HepG2 (cell line): ENCODE measurements around the gene RFXANK. TPM values are rescaled to one million over a fixed set of nuclear protein-coding genes. Genes with fewer than 3 reads are reported as not detected.

Experiments
- ATAC-seq: fragments of 200-7000 bp; cut with Tn5 transposase; 3 replicates; pipeline ENCODE4 v1.9.1; 2020; ENCODE audit warnings: mild to moderate bottlenecking, moderate library complexity
- BruUV-seq: library from RNA; stranded (reverse); fragments of 400-500 nt; replicated peaks from 2 replicates; lab custom pipeline; 2021; lab: Mats Ljungman, UMichigan
- CTCF ChIA-PET: fragments of 300-600 bp; formaldehyde crosslinking; extraction: SDS; loops from one replicate; lab custom pipeline; 2021; ENCODE audit warnings: low total read pairs, inconsistent platforms, low intra/inter-chr PET ratio; lab: Yijun Ruan, JAX
- POLR2A ChIA-PET: fragments of 350-600 bp; sonication (Branson Sonifier 250); formaldehyde crosslinking; loops from one replicate; lab custom pipeline; 2020; ENCODE audit warnings: antibody characterized with exemption, inconsistent platforms; lab: Yijun Ruan, JAX
- DNase-seq: peaks from one replicate; pipeline ENCODE4 v3.0.0-alpha.2; 2015; ENCODE audit warnings: low spot score
- FAIRE-seq: peaks from 3 replicates; lab custom pipeline; 2011; peaks lifted over from hg19 to GRCh38; lab: Jason Lieb, UNC
- H2AFZ ChIP-seq: one replicate; pipeline ENCODE4 v1.6.1; 2011; ENCODE audit warnings: low read length, inconsistent platforms
- H3K27ac ChIP-seq: fragments of 300-600 bp; 3 replicates; pipeline ENCODE4 v1.8.0; 2011; ENCODE audit warnings: mixed run types, mild to moderate bottlenecking, mixed read lengths, low read length, inconsistent platforms; ENCODE audit not compliant: insufficient read depth; ENCODE audit errors: extremely low read length
- H3K27me3 ChIP-seq, 2 experiments: fragments of 200-600 bp in 1 of 2; 2 replicates in 1 of 2; 3 replicates in 1 of 2; pipeline versions ENCODE4 v1.6.0 to v1.8.0; 2011; ENCODE audit warnings: low read length in 2 of 2, mild to moderate bottlenecking in 2 of 2, moderate library complexity in 2 of 2, inconsistent platforms in 1 of 2; ENCODE audit not compliant: insufficient read depth in 2 of 2, control insufficient read depth in 1 of 2
- H3K36me3 ChIP-seq, 2 experiments: fragments of 200-600 bp in 1 of 2; replicated peaks in 1 of 2; 2 replicates in 1 of 2; 3 replicates in 1 of 2; pipeline versions ENCODE4 v1.5.1 to v1.8.0; 2011; ENCODE audit warnings: low read length in 2 of 2, inconsistent platforms in 1 of 2; ENCODE audit not compliant: insufficient read depth in 2 of 2, control insufficient read depth in 1 of 2
- H3K4me1 ChIP-seq: 2 replicates; pipeline ENCODE4 v1.5.1; 2012; ENCODE audit warnings: low read length, inconsistent platforms; ENCODE audit not compliant: insufficient read depth
- H3K4me2 ChIP-seq: 2 replicates; pipeline ENCODE4 v1.6.0; 2011; ENCODE audit warnings: low read depth, low read length, inconsistent platforms
- H3K4me3 ChIP-seq, 3 experiments: fragments of 200-600 bp in 1 of 3; sonication (generic), shearing (Covaris generic) in 1 of 3; replicated peaks in 1 of 3; 2 replicates each; pipeline ENCODE4 v1.5.1; 2011 to 2016; ENCODE audit warnings: low read length in 3 of 3, inconsistent platforms in 2 of 3, low read depth in 2 of 3, mild to moderate bottlenecking in 2 of 3, control low read depth in 1 of 3, mixed read lengths in 1 of 3; ENCODE audit not compliant: insufficient read depth in 1 of 3
- H3K79me2 ChIP-seq: one replicate; pipeline ENCODE4 v1.6.1; 2011; ENCODE audit warnings: low read length, inconsistent platforms; ENCODE audit not compliant: insufficient read depth
- H3K9ac ChIP-seq: 2 replicates; pipeline ENCODE4 v1.6.0; 2011; ENCODE audit warnings: mild to moderate bottlenecking, low read depth, low read length, inconsistent platforms; ENCODE audit not compliant: insufficient read depth
- H3K9me3 ChIP-seq: 2 replicates; pipeline ENCODE4 v1.5.1; 2012; ENCODE audit warnings: mild to moderate bottlenecking, low read length
- H4K20me1 ChIP-seq: 2 replicates; pipeline ENCODE4 v1.6.0; 2011; ENCODE audit warnings: inconsistent platforms, mild to moderate bottlenecking, low read length, moderate library complexity; ENCODE audit not compliant: insufficient read depth
- DDIT3 ChIP-seq: sonication (generic); formaldehyde crosslinking; IDR thresholded peaks from 2 replicates; pipeline ENCODE4 v1.4.0; 2020; ENCODE audit warnings: mild to moderate bottlenecking, missing genetic modification reagents
- EHMT2 ChIP-seq: fragments of 200-600 bp; sonication (generic); IDR thresholded peaks from 2 replicates; pipeline ENCODE4 v1.7.0; 2017; ENCODE audit warnings: antibody characterized with exemption, low read depth, low read length, borderline replicate concordance
- HHEX ChIP-seq: IDR thresholded peaks from 2 replicates; pipeline ENCODE4 v1.6.1; 2016; ENCODE audit warnings: control low read depth
- MTERF4 ChIP-seq: sonication (generic); formaldehyde crosslinking; IDR thresholded peaks from 2 replicates; pipeline ENCODE4 v1.8.0; 2023; ENCODE audit warnings: mild to moderate bottlenecking, missing genetic modification reagents
- NR2F2 ChIP-seq: IDR thresholded peaks from 2 replicates; pipeline ENCODE4 v1.6.1; 2012; ENCODE audit warnings: low read depth, inconsistent platforms, borderline replicate concordance
- SIN3B ChIP-seq: fragments of 150-350 bp; IDR thresholded peaks from 2 replicates; pipeline ENCODE4 v1.6.1; 2014; ENCODE audit warnings: low read length
- ZMYM3 ChIP-seq: sonication (generic); formaldehyde crosslinking; IDR thresholded peaks from 2 replicates; pipeline ENCODE4 v1.5.1; 2020; ENCODE audit warnings: mild to moderate bottlenecking, missing genetic modification reagents
- ZNF629 ChIP-seq: sonication (generic); formaldehyde crosslinking; conservative IDR thresholded peaks from 2 replicates; pipeline ENCODE4 v1.5.0; 2020; ENCODE audit warnings: missing genetic modification reagents
- WGBS: methylation state at CpG from one replicate; pipeline ENCODE4 v1.1.6; 2017; ENCODE audit warnings: low lambda C conversion rate; 5-methylcytosine and 5-hydroxymethylcytosine counted together
- in situ Hi-C: cut with HindIII; loops from 2 replicates; pipeline ENCODE4 v1.10.0; 2017; ENCODE audit warnings: low pct_unique_long_range_greater_than_20kb; ENCODE audit not compliant: extremely low pct_ligation_motif_present
- intact Hi-C: fragments of 100-400 bp; cut with micrococcal nuclease; formaldehyde crosslinking; loops from one replicate; pipeline ENCODE4 v1.10.0; 2022; ENCODE audit not compliant: unreplicated experiment
- polyA plus RNA-seq, 8 experiments: library from polyadenylated mRNA; depleted of rRNA in 3 of 8; stranded (reverse) in 7 of 8; unstranded in 1 of 8; fragments of >200 nt; fragmentation: Illumina TruSeq in 4 of 8; extraction: Trizol in 4 of 8; gene quantifications; 2 replicates each; pipeline versions ENCODE4 v1.2.1 to v1.2.3, GENCODE V29; 2011 to 2016; ENCODE audit warnings: low read depth in 4 of 8, missing spikeins in 1 of 8, mixed read lengths in 1 of 8; ENCODE audit not compliant: insufficient read depth in 1 of 8
- total RNA-seq, 5 experiments: library from RNA; depleted of rRNA; stranded (reverse); fragments of >200 nt; fragmentation: Illumina TruSeq; extraction: Trizol; gene quantifications; 2 replicates each; pipeline ENCODE4 v1.2.3, GENCODE V29; 2016; ENCODE audit warnings: low read depth in 1 of 5

RFXANK gene
- total and polyA plus RNA-seq, 2 of the 13 experiments (the other 11 are each of a cell fraction or from before 2014, with no cell fraction given) = 49.9 to 80.7 TPM

GRCh38 chr19:19223060-19223459 lies 31.0 kb downstream of the RFXANK start (continued):
- TF ChIP-seq HHEX (CRISPR knock-in tag) (no peak), NR2F2 (no peak), MTERF4 (CRISPR knock-in tag) (no peak), EHMT2 (no peak)

GRCh38 chr19:19223636-19224035 lies 31.6 kb downstream of the RFXANK start:
- no TSS peak for BruUV-seq
- in situ Hi-C loops (no loop called here), intact Hi-C loops (no loop called here)
- Histone ChIP-seq H3K27me3 (peaks cover 6 to 36% of the 10 kb centered on the region in 2 experiments), H3K4me3 (no peak overlapping the region), H2AFZ (no peak overlapping the region), H3K36me3 (no peaks in the 10 kb centered on the region), H3K4me1 (peaks cover 31% of the 10 kb centered on the region), H3K9me3 (no peaks in the 10 kb centered on the region), H3K79me2 (no peaks in the 10 kb centered on the region), H3K4me2 (no peak overlapping the region), H4K20me1 (no peaks in the 10 kb centered on the region), H3K27ac (no peak overlapping the region), H3K9ac (no peak overlapping the region)
- no peak for ATAC-seq
- POLR2A ChIA-PET = no interaction called here
- no peak for DNase-seq
- no peak for TF ChIP-seq DDIT3 (CRISPR knock-in tag)
- TF ChIP-seq ZMYM3 (CRISPR knock-in tag) = peak; percentile 64; the same call in 1 of the 2 replicates
- TF ChIP-seq ZNF629 = peak; percentile 83
- TF ChIP-seq SIN3B = no peak
- WGBS = 17% methylated on average over 6 of the region's 6 CpGs
- no peak for FAIRE-seq
- CTCF ChIA-PET = no interaction called here
